Hippocampal formation (tissue), 2 donors: ENCODE data around the gene PTPRN2.
"Not testable (repeated sequence)": the region's sequence is repeated elsewhere in the genome, so short reads cannot be mapped to it uniquely, and the experiment has no call there.

Source experiments
- DNase-seq, 2 donors: peaks; one replicate each; lab custom pipeline; 2025; lab: John Stamatoyannopoulos, UW

The PTPRN2 gene

DNA sequence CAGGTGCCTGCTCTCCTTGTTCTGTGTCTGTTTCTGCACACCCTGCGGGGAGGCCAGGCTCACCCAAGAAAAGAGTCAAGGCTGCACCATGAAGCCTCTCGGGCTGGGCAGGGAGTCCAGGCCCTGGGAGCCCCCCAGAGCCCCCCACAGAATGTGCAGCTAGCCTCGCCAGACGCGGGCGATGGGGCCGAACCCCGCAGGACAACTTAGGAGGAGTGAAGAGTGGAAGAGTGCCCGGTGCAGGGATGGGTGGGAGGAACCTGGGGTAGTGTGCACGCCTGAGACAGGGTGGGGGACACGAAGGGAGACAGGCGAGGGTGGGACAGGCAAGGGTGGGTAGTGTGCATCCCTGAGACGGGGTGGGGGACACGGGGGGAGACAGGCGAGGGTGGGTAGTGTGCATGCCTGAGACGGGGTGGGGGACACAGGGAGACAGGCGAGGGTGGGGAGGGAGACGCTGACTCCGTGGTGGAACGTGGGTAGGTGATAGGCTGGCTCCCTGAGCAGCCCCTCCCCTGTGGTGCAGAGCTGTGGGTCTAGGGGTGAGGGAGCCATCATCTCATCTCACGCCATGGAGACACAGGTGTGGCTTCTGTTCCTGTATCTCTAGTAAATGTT lies 635.5 kb downstream of the PTPRN2 start:
- DNase-seq: no peak

DNA sequence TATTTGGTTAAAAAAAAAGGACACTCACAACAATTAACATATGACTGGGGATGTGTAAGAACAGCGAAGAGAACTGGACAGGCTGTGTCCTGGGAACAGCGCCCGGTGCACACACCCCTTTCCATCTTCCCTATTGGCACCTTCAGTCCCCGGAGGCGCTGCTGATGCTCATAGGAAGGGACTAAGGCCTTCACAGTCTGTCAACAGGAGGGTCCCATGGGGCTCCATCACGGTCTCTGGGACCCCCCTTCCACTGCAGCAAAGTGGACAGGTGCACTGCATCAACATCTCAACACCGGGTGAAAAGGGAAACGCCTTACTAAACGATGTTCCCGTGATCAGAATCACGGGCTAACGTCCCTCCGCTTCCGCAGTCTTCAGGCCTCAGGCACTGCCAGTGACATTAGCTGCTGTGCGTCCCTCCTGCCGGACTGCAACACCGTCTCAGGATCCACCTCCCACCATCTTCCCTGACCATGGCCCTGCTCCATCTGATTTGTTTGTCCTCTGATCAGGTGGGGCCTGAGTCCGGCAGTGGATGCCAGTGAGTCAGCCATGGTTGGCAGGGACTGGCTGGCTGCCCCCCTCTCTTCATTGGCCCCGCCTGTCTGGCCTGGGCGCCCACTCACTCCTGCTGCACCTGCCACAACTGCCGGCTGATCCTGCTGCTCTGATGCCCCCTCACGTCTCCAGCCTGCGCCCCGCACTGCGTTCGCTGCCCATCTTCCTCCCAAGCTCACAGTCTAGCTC lies 636.1 kb downstream of the PTPRN2 start:
- DNase-seq: no peak

DNA sequence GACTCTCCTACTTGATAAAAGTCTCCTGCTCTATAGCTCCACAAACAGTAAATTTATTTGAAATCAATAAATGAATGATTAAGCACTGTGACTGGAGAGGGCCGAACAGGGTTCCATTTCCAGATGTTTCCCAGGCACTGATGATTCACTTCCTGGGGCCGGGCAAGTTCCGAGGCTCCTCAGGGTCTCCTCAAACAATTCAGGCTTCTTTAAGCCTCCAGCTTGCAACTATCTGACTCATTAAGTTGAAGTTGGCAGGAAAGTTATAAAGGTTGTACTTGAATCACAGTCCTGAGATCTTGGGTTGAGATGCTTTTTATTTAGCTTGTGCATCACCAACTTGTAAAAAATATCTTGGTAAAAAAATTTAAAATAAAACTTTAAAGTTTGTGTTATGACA lies 637.9 kb downstream of the PTPRN2 start:
- no peak for DNase-seq

DNA sequence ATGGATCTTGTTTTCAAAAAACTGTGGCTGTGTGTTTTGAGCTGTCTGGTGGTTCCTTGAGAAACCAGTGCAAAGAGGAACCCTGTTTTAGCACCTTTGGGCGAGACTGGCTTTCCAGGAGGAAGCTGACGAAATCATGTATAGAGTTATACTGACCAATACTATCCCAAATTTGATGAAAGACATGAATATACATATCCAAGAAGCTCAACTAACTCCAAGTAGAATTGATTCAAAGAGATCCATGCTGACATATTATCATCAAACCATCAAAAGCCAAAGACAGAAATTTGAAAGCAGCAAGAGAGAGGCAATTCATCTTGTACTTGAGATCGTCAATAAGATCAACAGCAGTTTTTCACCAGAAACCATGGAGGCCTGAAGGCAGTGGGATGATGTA lies 640.1 kb downstream of the PTPRN2 start:
- no peak for DNase-seq

DNA sequence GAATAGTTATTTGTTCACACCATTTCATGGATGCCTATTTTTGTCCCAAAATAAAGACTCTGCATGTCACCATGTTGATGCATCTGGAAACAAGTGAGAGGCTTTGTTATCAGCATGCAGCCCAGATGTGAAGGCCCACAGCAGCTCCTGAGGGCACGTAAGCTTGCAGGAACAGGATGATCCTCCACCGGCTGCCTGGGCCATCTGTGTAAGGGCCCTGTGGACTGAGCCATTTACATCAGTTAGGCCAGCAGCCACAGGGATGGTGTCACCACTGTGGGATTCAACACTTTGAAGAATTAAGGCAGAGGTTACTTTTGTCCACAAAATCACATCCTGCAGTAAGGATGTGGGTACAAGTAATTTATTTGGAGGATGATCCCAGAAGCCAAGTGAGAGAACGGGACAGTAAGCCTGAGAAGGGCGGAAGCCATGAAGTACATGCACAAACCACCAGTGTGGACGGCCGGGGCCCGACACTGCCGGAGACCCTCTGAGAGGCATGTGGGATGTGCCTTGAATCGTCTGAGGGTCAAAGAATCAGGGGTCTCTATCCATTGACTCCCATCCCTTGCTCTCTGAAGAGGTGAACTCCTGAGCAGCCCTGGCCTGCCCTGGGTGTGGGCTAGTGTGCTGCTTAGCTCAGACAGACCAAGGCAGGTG lies 641.1 kb downstream of the PTPRN2 start:
- no peak for DNase-seq

DNA sequence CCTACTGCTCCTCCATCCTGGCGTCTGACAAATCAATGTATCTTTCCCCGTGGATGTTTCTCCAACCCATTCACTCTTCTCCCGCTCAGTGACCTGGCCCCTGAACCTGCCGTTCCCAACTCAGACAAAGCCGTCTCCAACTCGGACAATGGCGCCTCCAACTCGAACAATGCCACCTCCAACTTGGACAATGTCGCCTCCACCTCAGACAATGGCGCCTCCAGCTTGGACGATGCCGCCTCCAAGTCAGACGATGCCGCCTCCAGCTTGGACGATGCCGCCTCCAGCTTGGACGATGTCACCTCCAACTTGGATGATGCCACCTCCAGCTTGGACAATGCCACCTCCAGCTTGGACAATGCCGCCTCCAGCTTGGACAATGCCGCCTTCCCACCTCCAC lies 642.2 kb downstream of the PTPRN2 start:
- DNase-seq: no peak

DNA sequence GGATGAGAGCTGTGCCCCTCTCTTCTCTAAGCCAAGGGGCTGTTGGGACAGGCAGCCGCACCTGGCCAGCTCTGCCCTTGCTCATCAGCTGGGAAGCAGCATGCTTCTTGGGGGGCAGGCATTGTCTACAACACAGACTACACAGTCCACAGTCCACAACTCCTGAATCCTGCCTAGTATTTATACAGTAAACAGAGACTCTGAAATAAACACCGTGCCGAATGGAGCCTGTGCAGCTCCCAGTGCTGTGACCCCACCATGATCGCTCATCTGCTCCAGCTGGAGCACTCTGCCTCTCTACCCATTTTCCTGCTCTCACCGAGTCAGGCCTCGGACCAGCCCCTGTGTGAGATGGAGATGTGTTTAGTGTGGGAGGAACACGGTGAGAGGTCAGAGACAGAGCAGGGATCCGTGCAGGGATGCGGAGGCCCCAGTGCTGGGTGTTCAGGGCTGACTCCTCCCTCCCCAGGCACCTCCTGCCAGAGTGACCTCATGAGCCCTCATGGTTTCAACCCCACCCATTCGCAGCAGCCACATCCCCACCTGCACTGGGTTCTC lies 642.8 kb downstream of the PTPRN2 start:
- no peak for DNase-seq

DNA sequence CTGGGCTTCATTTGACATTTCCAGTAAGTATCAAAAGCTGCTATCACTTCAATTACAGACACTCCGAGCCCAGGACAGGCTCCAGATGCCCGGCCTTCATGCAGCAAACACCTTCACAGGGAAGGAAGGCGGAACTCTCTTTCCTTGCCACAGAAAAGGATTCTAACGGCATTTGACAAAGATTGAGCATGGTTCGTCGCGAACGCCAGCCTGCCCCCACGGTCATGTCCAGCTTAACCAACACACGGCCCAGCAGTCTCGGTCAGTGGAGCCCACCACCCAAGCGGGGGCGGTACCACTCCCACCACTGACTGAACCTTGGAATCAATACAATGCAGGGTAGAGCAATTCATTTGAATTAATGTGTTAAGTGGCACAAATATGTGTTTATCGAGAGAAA lies 643.6 kb downstream of the PTPRN2 start:
- no peak for DNase-seq

DNA sequence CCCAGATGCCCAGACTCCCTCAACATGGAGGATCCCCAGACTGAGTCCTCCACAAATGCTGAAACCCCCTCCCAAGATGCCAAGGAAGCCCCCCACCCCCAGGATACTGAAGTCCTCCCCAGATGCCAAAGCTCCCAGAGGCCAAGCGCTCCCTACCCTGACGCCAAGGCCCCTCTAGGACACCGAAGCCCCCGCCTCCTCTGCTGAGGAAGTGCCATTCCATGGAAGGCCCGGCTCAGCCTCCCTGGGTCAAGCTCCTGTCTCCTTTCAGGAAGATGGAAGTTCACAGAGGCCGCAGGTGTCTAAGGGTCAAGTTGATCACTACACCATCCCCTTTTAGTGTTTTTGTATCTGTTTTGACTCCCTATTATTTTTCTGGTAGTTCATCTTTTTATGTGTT lies 644.1 kb downstream of the PTPRN2 start:
- DNase-seq: no peak

DNA sequence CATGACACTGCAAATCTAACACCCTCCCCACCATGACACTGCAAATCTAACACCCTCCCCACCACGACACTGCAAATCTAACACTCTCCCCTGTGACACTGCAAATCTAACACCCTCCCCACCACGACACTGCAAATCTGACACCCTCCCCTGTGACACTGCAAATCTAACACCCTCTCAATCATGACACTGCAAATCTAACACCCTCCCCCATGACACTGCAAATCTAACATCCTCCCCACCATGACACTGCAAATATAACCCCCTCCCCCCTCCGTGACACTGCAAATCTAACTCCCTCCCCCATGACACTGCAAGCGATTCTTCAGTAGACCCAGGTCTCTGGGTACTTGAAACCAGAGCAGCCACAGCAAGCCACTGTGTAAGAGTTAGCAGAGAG lies 646.4 kb downstream of the PTPRN2 start:
- DNase-seq: no peak

DNA sequence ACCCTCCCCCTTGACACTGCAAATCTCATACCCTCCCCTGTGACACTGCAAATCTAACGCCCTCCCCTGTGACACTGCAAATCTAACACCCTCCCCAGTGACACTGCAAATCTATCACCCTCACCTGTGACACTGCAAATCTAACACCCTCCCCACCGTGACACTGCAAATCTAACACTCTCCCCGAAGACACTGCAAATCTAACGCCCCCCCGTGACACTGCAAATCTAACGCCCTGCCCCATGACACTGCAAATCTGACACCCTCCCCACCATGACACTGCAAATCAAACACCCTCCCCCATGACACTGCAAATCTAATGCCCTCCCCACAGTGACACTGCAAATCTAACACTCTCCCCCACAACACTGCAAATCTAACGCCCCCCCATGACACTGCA lies 647.1 kb downstream of the PTPRN2 start:
- DNase-seq: no peak

DNA sequence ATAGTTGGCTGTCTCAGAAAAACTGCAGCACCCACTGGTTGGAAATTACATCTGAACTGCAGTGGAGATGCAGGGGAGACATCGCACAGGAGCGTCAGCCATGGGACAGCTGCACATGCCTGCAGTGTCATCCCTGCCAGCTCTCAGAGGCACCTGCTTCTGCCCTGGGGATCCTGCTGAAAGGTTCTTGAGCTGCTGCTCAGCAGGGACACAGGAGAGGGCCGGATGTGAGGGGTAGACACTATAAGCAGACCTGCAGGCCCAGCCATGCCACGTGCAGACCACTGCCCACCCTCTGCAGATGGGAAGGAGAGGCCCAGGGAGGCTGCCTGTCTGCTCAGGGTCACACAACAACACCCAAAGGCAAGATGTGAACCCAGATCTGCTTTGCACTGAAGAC lies 649.4 kb downstream of the PTPRN2 start:
- no peak for DNase-seq

DNA sequence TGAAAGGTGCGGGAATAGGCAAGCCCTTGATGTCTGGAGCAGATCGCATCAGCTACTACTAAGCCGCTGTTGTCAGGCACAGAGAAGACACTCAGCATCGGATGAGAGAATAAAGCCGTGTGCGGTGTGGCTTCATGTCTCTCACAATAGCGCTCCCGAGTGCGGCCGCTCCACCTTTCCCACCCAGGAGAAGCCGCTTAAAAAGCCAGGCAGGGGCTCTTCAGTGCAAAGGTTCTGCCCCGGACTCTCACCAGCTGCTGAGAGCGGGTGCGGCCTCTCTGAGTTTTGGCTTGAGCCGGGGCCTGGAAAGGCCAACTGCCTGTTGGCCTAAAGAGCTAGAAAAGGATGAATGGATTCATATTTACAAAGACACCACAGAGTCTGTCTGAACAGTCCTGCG lies 650.2 kb downstream of the PTPRN2 start:
- DNase-seq: no peak

DNA sequence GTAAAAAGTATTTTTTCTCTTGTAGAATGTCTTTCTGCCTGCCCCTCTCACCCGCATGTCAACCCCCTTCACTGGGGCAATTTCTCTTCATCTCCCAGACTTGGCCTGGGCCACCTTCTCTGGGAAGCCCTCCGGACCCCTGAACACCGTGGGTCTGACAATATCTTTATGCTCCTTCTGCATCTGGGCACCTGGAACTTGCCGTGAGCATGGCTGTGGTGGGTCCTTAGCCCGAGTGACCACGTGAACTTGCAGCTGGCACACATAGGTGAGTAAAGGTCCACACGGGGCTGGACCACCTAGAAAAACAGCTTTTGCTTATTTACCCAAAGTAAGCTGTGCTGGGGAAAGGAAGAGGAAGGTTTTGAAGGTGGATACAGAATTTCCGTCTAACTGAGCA lies 650.6 kb downstream of the PTPRN2 start:
- DNase-seq: no peak

DNA sequence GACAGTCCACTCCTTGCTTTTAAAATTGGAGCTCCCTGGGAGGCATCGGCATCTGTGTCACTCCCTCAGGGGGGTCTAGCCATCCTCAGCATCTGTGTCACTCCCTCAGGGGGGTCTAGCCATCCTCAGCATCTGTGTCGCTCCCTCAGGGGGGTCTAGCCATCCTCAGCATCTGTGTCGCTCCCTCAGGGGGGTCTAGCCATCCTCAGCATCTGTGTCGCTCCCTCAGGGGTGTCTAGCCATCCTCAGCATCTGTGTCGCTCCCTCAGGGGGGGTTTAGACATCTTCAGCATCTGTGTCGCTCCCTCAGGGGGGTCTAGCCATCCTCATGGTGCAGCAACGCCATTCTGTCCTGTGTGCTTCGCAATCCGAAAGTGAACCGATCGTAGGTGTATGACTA lies 651.9 kb downstream of the PTPRN2 start:
- DNase-seq: not testable (repeated sequence)

DNA sequence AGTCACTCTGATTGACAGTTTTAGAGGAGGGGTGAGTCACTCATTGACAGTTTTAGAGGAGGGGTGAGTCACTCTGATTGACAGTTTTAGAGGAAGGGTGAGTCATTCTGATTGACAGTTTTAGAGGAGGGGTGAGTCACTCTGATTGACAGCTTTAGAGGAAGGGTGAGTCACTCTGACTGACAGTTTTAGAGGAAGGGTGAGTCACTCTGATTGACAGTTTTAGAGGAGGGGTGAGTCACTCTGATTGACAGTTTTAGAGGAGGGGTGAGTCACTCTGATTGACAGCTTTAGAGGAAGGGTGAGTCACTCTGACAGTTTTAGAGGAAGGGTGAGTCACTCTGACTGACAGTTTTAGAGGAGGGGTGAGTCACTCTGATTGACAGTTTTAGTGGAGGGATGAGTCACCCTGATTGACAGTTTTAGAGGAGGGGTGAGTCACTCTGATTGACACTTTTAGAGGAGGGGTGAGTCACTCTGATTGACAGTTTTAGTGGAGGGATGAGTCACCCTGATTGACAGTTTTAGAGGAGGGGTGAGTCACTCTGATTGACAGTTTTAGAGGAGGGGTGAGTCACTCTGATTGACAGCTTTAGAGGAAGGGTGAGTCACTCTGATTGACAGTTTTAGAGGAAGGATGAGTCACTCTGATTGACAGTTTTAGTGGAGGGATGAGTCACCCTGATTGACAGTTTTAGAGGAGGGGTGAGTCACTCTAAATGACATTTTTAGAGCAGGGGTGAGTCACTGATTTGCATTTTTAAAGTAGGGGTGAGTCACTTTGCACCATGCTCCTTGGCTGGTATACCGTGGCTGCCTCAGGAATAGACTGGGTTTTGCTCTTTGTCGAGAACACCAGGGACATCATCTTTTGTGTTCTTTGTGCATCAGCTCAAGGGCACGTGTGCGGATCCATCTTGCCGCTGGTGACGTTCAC lies 654.1 kb downstream of the PTPRN2 start:
- not testable (repeated sequence) for DNase-seq

DNA sequence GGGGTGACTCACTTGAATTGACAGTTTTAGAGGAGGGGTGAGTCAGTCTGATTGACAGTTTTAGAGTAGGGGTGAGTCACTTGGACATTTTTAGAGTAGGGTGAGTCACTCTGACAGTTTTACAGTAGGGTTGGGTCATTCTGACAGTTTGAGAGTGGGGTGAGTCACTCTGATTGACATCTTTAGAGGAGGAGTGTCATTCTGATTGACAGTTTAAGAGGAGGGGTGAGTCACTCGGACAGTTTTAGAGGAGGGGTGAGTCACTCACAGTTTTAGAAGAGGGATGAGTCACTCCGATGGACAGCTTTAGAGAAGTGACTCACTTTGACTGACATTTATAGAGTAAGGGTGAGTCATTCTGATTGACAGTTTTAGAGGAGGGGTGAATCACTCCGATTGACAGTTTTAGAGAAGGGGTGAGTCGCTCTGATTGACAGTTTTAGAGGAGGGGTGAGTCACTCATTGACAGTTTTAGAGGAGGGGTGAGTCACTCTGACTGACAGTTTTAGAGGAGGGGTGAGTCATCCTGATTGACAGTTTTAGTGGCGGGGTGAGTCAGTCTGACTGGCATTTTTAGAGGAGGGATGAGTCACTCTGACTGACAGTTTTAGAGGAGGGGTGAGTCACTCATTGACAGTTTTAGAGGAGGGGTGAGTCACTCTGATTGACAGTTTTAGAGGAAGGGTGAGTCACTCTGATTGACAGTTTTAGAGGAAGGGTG lies 655.0 kb downstream of the PTPRN2 start:
- DNase-seq: no peak

DNA sequence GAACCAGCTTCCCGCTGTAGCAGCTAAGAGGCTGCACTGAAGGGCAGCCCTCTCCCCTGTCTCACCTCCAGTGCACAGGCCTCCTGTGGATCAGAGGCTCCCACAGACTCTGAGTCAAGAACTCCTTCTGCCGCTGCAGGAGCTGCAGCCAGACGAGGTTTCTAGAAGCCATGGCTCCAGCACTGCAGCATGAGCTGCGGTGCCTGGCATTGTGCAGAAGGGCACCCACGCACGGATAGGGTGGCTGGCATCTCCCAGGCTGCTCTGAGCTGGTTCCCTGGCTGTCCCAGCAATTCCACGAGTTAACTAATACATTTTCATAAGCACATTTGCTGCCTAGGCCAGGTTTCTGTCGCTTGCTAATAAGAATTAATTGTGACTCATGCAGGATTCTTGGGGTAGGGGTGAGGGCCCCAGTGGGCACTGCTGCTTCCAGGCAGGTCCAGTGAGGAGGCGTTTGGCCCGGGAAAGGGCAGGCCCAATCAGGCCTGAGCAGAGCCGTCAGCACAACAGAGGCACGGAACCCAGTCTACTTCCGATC lies 656.6 kb downstream of the PTPRN2 start:
- no peak for DNase-seq

DNA sequence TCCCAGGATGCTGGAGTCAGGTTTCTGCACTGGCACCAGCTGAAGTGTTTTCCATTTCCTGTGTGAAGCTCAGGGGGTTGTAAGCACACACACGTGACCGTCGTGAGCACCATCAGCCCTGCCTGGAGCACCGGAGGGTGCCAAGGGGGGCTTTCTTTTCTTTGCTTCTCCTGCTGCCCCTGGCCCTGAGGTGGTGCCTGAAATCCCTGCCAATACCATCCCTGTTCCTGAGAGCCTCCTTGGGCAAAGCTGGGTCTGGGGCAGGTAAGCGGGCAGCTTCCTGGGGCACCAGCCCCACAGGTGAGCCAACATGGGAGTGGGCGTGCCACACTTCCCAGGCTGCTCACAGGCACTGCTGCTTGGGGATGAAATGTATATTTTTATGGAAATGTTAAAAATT lies 657.2 kb downstream of the PTPRN2 start:
- no peak for DNase-seq

DNA sequence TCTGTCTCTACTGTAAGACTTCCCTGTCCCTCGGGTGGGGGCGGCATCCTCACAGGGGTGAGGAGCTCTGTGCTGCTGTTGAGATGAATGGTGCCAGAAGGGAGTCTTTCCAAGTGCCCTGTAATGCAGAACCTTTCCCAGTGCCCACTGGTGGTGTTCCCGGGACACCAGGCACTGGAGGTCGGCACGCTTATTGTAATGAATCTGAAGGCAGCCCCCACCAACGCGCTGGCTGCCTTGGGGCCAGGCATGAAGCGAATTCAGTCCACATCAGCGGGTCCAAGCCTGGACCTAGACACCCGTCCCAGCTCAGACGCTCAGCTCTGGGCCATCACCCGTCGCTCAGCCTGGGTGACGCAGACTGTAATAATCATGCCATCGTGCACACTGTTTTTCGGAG lies 658.0 kb downstream of the PTPRN2 start:
- DNase-seq: no peak

DNA sequence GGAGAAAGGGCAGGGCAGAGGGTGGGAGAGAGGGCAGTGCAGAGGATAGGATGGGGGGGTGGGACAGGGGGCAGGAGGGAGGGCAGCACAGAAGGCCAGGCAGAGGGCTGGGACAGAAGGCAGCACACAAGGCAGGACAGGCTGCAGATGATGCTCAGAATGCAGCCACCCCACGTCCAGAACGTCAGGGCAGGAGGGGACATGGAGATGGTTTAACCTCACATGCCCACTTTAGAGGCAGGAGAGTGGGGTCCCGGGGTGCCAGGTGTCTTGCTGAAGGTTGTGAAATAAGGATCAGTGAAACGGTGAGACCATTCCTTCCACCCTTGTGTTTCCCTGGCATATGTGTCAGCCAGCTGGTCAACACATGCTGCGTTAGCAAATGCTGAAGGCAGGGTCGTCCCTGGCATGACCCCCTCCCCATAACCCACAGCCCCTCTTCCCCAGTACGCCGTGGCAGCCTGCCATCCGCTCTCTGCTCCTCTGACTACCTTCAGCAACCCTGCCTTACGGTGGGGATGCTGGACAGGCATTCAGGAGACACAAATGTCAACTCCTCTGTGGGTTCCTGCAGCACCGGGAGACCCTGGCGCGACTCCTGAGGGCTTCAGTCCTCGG lies 658.7 kb downstream of the PTPRN2 start:
- no peak for DNase-seq
